GM21723 (cell line): ENCODE data around the gene C16orf89.
"Not testable (repeated sequence)": the region's sequence is repeated elsewhere in the genome, so short reads cannot be mapped to it uniquely, and the experiment has no call there.

Experiments
- ATAC-seq: cut with Tn5 transposase; IDR thresholded peaks from one replicate; pipeline ENCODE4 v1.9.1; 2021; ENCODE audit warnings: mild to moderate bottlenecking, moderate library complexity; ENCODE audit not compliant: unreplicated experiment

The C16orf89 gene

DNA sequence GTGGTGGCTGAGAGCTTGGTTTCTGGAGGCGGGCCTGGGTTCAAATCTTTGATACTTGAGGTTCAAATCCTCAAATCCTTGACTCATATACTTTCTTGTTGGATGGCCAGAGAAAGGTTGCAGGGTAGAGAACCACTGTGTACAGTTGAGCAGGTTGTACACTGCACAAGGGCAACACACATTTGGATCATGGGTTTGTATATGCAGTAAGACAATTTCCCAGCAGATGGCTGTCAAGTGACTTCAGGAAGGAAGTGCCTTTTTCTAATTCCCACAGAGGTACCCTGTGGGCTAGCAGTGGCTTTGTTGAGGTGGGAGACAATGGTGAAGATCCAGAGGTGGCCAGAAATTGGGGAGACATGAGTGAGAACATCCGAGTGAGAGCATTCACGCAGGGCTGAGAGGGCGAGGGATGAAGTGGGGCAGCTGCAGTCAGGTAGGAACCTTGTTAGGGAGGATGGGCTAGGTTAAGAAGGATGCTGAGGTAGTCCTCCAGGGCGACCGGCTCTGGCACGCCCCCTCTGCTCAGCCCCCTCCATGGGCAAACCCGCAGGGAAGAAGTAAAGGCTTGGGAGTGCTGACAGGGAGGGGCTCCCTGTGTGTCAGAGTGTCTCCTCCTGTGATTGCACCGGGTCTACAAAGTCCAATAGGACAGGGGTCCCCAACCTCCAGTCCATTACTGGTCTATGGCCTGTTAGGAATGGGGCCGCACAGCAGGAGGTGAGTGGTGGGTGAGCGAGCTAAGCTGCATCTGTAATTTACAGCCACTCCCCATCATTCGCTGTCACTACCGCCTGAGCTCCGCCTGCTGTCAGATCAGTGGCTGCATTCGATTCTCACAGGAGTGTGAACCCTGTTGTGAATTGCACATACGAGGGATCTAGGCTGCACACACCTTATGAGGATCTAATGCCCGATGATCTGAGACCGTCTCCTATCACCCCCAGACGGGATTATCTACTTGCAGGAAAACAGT is 2.7 kb downstream of the C16orf89 start:
- no peak for ATAC-seq

DNA sequence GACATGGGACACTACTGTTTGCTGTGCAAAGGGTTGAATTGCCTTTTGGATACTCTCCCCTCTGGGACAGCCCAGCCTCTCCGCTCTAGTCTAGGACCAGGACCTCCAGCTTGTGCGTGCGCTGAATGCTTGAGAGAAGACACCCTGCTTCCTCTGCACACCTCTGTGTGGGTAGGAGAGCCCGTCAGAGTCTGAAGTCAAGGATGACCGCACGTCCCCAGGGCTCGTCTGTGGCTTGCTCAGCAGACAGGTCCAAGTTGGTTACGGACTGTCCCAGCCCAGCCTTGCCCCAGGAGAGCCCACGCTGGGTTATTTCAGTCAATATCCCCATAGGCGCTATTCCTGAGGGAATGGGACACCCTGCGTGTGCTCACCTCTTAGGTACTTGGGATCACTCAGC is 3.7 kb downstream of the C16orf89 start:
- no peak for ATAC-seq

DNA sequence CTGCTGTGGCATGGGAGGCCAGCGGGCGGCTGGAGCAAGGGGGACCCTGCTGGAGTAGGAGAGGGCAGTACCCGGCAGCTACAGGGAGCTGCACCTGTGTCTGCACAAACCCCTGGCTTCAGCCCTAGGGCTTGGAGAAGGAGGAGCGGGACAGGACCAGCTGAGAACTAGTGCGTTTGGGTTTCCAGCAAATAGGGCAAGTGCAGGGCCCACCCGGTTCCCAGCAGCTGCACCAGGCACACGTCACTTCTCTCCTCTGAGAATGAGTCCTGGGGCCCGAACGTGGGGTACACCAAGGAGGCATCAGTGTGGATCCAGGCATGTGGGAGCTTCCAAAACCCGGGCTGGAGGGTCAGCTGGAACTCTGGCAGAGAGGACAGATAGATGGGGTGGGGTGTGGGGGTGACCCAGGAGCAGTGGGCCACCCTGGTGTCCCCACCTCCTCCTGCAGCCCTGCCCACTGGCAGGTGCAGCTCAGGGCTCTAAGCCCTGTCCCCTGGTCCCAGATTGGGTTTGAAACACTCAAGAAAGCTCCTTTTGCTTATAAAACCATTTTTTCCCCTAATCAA is 5.6 kb downstream of the C16orf89 start:
- ATAC-seq: no peak

DNA sequence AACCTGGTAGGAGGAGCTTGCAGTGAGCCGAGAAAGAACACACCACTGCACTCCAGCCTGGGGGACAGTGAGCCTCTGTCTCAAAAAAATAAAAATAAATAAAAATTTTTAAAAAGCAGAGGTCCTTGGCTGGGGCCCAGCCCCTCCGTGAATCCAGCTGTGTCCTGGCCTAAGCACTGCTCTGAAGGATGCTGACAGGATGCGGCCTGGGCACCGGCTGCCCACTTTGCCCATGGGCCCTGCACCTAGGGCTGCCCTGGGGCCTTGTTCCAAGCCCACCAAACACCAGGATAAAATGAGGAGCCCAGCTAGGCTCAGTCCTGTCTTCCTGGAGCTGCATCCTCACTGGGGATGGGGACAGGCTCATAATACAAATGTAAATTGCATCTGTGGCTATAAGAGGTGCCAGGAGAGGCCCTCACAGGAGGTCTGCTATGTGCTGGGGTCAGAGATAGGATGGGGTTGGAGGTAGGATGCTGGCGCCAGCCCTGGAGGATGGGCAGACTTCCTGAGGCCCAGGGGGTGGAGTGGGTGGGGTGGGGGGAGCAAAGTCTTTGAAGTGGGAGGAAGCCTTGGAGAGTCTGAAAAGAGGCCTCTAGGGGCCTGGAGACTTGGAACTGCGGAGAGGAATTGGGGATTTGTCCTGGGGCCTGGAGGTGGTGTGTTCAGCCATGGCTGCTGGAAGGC is 6.2 kb downstream of the C16orf89 start:
- ATAC-seq: no peak

DNA sequence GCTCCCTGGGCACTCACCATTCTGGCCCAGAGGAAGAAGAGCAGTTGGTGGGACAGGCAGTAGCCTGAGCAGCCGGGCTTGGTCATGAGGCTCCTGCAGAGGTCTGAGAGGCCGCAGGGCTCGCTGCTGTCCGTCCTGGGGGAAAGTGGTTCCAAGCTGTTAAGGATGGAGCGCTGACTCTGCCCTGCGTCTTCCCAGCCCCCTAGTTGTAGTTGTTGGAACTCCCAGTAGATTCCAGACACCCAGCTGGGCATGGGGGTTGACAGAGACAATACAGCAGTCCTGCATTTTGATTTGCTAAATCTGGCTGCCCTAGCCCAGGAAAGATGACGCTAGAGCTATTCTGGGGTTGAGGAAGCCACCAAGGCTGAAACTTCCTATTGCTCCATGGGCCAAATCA is 7.3 kb downstream of the C16orf89 start:
- no peak for ATAC-seq

DNA sequence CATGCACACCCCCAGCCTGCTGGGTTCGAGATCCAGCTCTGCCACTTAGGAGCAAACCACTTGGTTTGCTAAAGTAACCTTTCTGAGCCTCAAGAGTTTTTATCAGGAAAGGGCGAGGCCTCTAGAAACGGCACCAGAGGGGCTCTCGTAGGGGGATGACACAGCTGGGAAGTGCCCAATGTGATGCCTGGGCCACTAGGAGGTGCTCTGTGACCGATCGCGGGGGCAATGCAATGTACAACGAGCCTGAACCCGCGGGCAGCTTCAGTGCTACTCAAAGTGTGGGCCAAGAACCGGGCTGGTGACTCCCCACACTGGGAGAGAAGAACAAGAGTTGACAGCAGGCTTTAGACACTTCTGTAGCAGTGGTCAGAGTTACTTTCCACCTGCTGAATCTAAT is 9.4 kb downstream of the C16orf89 start:
- ATAC-seq: no peak

DNA sequence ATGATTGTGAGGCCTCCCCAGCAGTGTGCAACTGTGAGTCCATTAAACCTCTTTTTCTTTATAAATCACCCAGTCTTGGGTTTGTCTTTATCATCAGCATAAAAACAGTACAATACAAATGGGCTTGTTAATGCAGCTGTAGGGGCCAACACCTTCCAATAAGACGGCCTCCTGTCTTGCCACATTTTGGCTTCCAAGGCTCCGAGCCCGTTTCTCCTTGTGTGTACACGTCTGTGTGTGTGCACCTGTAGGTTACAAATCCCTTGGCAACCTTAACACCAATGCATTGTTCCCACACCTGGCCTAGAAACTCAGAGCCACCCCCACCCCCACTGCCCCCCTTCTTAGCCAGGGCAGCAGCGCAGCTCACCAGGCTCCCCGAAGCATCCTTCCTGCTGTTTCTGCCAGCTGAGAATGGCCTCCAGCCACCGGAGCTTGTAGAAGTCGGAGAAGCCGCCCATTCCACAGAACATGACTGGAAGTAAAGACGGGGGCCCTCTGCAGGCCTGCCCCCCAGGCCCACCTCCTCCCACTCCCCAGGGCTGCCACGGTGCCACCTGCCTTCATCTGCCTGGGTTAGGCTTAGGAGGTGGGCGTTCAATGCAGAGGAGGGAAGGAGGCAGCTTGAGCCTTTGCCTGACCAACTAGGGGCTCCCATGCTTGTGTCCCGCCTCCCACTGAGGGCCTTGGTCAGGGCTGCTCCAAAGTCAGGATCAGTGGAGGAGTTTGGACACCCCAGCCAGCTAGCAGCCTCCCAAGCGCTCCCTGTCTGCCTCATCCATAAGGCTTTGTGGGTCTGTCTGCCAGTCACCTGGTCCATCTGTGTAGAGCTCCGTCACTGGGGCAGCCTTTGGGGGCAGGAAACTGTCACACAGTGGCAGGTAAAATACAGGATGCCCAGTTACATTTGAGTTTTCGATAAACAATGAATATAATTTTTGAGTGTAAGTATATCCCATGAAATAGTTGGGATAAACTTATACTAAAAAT is 10.6 kb downstream of the C16orf89 start:
- no peak for ATAC-seq

DNA sequence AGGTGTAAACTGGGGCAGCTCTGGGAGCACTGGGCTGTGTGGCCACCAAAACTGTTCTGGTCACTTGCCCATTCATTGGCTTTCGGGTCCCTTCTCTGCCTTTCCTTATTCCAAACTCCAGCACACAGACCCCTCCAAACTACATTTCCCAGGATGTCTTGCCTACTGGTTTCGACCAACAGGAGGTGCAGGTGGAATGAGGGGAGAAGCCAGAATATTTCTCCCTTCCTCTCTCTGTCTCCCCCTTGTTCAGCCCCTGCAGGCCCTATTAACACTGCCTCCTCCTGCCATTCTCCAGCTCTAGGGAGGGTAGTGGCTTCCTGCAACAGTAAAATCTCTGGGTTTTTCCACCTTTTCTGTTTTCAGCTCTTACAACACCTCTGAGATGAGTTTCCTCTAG is 18.8 kb downstream of the C16orf89 start:
- no peak for ATAC-seq

DNA sequence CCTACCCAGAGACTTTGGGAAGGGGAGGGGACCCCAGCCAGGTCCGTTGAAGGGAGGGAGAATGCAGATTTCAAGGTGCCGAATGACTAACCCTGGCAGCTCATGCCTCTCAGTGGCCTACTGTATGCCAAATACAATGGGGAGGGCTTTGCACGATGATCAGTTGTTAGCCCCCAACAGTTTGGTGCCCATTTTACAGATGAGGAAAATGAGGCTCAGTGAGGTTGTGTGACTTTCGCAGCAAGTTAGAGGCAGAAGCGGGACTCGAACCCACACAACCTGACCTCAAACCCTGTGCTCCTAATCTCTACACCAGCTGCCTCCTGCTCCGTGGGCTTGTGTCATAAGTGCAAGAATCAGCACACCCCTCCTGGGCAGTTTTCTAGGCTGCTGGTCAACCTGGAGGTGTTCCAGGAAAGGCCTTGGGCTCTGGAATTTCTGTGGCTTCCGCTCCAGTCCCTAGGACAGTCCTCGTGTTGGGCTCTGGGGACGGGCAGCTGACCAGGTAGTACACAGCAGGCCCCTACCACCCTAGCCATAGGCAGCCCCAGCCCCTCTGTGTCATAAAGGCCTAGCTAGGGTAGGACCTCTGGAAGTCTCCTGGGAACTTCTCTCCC is 20.1 kb downstream of the C16orf89 start:
- no peak for ATAC-seq

DNA sequence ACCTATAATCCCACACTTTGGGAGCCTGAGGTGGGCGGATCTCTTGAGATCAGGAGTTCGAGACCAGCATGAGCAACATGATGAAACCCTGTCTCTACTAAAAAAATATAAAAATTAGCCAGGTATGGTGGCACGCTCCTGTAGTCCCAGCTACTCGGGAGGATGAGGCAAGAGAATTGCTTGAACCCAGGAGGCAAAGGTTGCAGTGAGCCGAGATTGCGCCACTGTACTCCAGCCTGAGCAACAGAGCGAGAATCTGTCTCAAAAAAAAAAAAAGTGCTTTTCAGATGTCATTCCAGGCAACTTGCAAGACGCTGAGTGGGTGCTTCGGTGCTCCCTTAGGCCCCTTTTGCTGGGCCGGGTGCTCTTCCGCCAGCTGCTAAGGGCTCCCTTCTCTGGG is 21.2 kb downstream of the C16orf89 start:
- not testable (repeated sequence) for ATAC-seq

DNA sequence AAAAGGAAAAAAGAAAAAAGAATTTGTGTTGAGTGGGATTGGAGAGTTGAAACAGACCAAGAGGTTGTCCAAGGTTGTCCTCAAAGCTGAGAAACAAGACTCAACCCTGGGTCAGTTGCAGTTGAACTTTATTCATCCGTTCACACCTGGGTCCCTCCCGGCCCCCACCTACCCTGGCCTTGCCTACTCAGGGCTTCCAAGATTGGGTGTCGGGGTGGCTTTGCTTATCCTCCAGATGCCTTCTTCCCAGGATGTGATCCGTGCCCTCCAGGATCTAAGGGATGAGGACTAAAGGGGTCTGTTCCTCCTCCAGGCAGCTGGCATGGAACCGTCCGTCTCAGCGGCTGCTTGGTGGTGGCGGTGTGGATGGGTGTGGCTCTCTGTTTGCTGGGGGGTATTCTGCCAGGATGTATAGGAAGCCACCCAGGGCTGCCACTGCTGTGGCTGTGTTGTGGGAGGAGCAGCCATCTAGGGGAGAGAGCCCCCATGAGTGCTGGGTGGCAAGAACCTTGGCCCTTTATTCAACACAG is 21.7 kb downstream of the C16orf89 start:
- no peak for ATAC-seq

DNA sequence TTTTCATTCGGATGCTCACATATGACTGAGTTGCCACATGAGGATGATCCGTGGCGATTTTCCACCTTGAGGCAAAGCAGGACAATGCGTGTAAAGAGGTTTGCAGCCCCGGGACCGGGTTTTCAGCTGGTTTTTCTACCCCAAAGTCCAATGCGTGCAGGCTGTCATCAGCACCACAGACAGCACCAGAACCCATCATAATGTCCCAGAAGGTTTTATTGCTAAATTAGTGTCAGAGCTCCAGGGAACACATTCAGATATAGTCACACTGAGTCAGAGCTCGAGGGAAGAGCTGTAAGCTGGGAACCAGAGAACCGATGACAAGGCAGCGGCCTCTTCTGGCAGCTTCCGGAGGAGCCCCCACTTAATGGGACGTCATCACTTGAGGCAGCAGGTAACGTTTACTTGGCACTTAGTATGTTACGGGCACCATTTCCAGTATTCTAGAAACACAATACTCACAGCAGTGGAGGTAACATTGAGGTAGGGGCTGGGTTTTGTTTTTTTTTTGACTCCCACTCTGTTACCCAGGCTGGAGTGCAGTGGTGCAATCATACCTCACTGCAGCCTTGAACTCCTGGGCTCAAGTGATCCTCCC is 23.1 kb downstream of the C16orf89 start:
- no peak for ATAC-seq

DNA sequence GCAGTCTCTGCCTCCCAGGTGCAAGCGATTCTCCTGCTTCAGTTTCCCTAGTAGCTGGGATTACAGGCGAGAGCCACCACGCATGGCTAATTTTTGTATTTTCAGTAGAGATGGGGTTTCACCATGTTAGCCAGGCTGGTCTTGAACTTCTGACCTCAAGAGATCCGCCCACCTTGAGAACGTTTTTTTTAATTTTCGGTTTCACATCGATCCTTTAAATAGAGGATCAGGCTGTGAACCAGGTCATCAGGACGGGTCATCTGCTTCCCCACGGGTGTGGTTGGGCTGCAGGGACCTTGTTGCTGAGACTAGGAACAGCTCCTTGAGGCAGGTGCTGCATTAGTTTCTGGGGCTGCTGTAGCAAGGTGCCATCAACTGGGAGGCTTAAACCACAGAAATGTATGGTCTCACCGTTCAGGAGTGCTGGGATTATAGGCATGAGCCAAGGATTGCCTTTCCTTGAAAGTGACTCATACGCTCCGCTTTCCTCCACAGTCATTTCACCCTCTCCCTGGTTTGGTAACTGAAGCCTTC is 24.1 kb downstream of the C16orf89 start:
- peak; percentile 80 for ATAC-seq

DNA sequence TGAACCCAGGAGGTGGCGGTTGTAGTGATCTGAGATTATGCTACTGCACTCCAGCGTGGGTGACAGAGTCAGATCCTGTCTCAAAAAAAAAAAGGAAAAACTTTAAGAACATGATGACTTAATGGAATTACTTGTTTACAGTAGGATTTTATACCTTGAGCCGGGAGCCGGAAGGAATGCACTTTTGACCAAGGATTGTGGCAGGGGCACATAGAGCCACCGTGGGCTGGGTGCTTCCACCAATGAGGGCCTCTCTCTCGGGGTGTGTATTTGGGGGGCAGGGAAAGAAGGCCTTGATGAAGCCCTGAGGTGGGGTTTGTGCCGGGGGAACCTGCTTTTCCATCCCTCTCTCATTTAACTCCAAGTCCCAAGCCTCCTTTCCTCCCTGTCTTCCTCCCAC is 25.3 kb downstream of the C16orf89 start:
- ATAC-seq: no peak

DNA sequence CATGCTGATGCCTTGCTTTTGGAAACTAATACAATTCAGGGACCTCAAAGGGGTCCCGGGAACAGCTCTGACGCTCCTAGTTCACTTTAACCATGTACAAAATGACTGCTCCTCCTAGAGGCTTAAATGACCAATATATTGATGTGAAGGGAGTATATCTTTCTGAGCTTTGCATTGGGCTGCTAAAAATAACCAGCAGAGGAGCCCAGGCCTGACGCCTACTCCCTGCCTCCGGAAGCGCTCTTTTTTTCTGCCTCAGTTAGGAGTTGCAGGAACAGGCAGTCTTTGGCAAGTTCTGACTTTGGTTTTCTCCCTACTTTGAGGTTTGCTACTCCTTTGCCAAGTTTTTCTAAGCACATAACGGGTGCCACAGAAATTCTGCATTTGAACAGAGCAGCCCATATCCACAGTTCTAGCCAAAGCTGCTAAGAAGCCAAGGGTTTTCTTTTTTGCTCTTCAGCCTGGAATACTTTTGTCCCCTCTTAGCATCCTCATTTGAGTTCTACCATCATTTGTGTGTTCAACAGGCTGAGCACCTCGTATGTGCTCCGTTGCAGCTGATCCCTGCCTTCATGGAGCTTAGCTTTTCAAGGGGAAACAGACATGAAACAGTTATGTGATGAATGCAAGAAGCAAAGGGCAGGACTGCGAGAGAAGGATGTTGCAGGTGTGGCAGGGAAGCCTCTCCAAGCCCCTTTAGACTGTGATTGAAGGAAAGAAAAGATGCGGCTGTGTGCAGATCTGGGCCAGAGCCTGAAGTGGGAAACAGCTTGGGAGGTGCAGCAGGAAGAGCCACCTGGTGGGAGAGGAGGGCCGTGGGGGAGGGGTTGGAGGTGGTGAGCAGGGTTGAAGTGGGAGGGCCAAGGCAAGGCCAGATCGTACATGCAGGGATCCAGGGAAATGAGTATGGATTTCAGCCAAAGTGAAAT is 29.3 kb downstream of the C16orf89 start:
- no peak for ATAC-seq

DNA sequence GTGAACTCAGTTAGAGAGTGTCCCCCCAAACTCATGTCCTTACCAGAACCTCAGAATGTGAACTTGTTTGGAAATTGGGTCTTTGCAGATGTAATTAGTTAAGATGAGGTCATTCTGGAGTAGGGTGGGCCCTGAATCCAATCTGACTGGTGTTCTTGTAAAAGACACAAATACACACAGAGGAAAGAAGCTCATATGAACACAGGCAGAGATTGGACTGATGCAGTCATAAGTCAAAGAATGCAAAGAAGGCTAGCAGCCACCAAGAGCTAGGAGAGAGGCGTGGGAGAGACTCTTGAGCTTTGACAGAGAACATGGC is 29.9 kb downstream of the C16orf89 start:
- ATAC-seq: no peak

DNA sequence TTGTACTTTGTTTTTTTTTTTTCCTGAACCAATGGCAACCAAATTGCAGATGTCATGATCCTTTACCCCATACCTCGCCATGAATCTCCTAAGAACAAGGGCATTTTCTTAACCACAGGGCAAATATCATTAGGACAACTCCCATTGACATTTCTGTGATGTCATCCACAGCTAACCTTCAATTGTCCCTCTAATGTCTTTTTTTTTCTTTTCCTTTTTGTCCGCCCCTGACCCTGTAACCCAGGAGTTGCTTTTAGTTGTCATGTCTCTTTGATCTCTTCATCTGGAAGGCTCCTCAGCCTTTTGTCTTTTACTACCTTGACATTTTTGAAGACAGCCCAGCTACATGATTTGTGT is 31.6 kb downstream of the C16orf89 start:
- ATAC-seq: no peak
